Uterus (tissue), 2 donors: ENCODE results near the gene CPSF4.

ENCODE experiments used
- POLR2A ChIP-seq, 2 donors: fragments of 450-650 bp; IDR thresholded peaks; one replicate each; pipeline ENCODE4 v1.6.1; 2016; ENCODE audit warnings: antibody characterized with exemption in 2 of 2, mild to moderate bottlenecking in 1 of 2, moderate library complexity in 1 of 2
- TF ChIP-seq, protein P1 (sequence below), 4 experiments: fragments of 200-600 bp in 2 of 4; fragments of 450-650 bp in 2 of 4; sonication (generic) in 2 of 4; IDR thresholded peaks; one replicate each; pipeline ENCODE4 v1.5.1; 2016 to 2019; ENCODE audit warnings: antibody characterized with exemption in 4 of 4, mild to moderate bottlenecking in 2 of 4, moderate library complexity in 1 of 4

DNA sequence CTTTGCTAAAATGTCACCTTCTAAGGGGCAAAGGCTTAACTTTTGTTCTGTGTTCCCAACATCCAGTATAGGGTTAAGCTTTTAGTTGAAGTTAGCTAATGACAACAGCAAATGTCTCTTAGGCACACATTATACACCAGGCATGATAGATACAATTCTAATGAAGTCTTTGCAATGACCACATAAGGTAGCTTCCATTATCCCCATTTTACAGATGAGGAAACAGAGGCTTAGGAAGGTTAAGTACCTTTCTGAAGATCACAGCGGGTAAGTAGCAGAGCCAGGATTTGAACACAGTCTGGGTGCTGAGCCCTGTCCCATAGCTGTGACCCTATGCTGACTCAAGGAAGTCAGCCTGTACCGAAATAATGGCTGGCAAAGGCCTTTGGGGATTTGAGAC is 28.1 kb upstream of the CPSF4 start:
- TF ChIP-seq, protein P1, sequence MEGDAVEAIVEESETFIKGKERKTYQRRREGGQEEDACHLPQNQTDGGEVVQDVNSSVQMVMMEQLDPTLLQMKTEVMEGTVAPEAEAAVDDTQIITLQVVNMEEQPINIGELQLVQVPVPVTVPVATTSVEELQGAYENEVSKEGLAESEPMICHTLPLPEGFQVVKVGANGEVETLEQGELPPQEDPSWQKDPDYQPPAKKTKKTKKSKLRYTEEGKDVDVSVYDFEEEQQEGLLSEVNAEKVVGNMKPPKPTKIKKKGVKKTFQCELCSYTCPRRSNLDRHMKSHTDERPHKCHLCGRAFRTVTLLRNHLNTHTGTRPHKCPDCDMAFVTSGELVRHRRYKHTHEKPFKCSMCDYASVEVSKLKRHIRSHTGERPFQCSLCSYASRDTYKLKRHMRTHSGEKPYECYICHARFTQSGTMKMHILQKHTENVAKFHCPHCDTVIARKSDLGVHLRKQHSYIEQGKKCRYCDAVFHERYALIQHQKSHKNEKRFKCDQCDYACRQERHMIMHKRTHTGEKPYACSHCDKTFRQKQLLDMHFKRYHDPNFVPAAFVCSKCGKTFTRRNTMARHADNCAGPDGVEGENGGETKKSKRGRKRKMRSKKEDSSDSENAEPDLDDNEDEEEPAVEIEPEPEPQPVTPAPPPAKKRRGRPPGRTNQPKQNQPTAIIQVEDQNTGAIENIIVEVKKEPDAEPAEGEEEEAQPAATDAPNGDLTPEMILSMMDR (IDR thresholded peaks at IDR 0.05) = no peak
- no peak for TF ChIP-seq POLR2A (IDR thresholded peaks at IDR 0.05)
